Cardiac fibroblast (primary cell): ENCODE results near the gene CHD9.

Experiments used
- DNase-seq, 2 donors: peaks; one replicate each; pipeline versions ENCODE4 v3.0.0 to v3.0.0-alpha.2; 2010; ENCODE audit warnings: low read depth in 2 of 2
- H3K4me3 ChIP-seq, 2 donors: replicated peaks in 1 of 2; 1 replicate in 1 of 2; 2 replicates in 1 of 2; pipeline ENCODE4 v1.5.1; 2011; ENCODE audit warnings: low read depth in 2 of 2, low read length in 2 of 2, mild to moderate bottlenecking in 2 of 2, moderate library complexity in 1 of 2
- TF ChIP-seq, protein P1 (sequence below): IDR thresholded peaks from one replicate; pipeline ENCODE4 v1.5.1; 2011; ENCODE audit warnings: low read depth, mild to moderate bottlenecking, low read length, inconsistent platforms

The CHD9 gene

DNA sequence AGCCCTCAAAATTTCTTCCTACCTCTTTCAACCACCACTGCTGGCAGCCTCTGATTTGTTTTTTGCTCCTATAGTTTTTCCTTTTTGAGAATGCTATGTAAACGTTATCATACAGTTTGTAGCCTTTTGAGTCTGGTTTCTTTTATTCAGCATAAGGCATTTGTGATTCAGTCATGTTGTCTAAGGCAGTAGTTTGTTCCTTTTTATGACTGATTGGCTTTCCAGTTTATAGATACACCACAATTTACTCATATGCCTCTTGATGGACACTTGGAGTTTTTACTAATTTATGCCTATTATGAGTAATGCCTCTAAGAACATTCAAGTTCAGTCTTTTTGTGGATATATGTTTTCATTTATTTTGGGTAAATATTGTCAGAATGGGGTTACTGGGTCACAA lies 136.6 kb downstream of the CHD9 start:
- H3K4me3 ChIP-seq, result no peak overlapping the region
- no peak for DNase-seq
- TF ChIP-seq, protein P1, sequence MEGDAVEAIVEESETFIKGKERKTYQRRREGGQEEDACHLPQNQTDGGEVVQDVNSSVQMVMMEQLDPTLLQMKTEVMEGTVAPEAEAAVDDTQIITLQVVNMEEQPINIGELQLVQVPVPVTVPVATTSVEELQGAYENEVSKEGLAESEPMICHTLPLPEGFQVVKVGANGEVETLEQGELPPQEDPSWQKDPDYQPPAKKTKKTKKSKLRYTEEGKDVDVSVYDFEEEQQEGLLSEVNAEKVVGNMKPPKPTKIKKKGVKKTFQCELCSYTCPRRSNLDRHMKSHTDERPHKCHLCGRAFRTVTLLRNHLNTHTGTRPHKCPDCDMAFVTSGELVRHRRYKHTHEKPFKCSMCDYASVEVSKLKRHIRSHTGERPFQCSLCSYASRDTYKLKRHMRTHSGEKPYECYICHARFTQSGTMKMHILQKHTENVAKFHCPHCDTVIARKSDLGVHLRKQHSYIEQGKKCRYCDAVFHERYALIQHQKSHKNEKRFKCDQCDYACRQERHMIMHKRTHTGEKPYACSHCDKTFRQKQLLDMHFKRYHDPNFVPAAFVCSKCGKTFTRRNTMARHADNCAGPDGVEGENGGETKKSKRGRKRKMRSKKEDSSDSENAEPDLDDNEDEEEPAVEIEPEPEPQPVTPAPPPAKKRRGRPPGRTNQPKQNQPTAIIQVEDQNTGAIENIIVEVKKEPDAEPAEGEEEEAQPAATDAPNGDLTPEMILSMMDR, result no peak

DNA sequence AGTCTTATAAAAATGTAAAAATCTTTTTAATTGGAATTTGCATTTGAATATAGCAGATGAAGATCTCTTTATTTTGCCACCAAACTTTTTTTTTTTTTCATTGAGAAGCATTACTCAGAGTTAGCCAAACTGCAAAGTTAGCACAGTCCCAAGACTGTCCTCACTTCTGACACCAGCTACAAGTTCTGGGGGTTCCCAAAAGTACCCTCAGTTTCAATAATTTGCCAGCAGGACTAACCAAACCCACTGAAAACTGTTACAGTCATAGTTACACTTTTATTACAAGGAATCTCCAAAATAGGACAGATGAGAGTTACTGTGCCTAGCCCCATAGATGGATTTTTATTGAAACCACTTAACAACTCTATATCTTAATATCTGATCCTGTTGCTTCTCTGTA lies 144.1 kb downstream of the CHD9 start:
- DNase-seq, result no peak
- TF ChIP-seq, protein P1, result no peak
- no peak overlapping the region for H3K4me3 ChIP-seq

DNA sequence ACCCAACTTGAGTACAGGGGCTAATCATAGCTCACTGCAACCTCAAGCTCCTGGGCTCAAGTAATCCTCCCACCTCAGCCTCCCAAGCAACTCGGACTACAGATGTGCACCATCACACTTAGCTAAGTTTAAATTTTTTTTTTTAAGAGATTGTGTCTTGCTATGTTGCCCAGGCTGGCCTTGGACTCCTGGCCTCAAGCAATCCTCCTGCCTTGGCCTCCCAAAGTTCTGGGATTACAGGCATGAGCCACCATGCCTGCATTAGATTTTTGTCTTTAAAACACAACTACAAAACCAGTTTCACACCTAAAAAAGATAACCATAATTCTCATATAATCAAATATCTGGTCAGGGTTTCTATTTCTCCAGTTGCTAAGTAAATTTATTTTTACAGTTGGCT lies 147.1 kb downstream of the CHD9 start:
- H3K4me3 ChIP-seq, result no peak overlapping the region
- no peak for DNase-seq
- TF ChIP-seq, protein P1, result no peak

DNA sequence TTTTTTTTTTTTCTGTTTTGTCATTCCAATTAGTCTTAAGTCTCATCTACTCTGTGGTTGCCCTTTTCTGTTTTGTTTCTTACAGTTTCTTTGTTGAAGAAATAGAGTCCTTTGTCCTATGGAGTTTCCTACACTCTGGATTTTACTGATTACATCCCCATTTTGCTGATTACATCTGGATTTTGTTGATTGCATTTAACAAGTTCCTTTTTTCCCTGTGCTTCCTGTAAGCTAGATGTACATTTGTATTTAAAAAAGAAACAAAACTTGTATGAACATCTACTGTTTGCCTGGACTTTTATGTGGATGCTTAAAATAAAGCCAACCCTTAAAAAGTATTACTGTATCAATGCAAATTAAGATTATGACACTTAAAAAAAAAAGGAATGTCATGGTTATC lies 147.6 kb downstream of the CHD9 start:
- H3K4me3 ChIP-seq, result no peak overlapping the region
- DNase-seq, result no peak
- TF ChIP-seq, protein P1, result no peak

DNA sequence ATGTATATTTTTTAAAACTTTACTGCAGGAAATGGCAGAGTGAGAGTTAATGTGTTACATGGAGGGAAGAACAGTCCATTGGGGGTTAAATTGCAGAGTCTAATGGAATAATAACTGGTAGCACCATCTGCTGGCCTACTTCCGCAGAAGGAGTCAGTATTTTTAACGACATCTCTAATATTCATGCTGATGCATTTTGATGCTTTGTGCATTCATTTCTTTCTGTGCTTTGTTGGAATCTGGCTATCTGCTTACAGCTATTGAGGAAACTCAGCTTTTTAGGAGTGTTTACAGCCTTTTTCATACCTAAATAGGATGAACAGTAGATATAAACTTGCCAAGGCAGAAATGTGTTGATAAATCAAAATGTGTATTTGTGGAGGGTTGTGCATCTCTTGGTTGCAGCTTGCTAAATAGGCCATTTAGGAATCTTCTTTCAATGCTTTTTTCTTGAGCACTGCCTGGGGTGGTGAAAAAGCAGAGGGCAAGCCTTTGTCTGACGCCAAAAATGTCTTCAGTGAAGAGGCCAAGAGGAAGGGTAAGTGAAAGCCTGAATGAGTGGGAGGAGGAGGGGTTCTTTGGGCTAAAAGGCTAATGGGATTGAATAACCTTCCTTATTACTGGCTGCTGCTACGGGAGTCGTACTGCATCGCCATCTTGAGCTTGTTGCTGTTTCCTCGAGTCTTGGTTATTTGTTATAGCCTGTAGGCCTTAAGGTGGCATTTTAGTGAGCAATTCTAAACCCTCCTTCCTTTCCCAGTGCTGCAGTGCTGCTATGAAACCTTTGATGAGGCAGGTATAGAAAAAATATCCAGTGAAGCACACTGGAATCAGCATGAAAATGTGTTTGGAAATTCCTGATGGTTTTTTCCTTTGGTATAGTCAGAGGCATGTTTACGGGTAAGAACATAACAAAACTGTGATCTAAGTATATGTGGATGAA lies 153.3 kb downstream of the CHD9 start:
- peak overlapping the region; percentile 37 to 54 for H3K4me3 ChIP-seq
- DNase-seq, result peak; percentile 85 to 90
- TF ChIP-seq, protein P1, result peak; percentile 50

DNA sequence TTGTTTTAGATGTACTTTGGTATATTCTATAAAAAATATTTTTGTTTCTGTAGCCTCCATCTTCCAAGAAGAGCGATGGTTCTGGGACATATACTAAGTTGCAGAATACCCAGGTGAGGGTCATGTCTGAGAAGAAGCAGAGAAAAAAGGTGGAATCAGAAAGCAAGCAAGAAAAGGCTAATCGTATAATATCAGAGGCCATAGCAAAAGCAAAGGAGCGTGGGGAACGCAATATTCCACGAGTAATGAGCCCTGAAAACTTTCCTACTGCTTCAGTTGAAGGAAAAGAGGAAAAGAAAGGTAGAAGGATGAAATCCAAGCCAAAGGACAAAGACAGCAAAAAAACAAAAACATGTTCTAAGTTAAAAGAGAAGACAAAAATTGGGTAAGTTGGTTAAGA lies 154.6 kb downstream of the CHD9 start:
- TF ChIP-seq, protein P1, result no peak
- H3K4me3 ChIP-seq, result peak overlapping the region; percentile 37 to 54
- no peak for DNase-seq
